OCI-LY1 (cell line): ENCODE measurements around the gene PODXL2.

Source experiments
- H2AFZ ChIP-seq: fragments of 200-600 bp; sonication (generic), shearing (Covaris generic); 2 replicates; pipeline ENCODE4 v1.6.0; 2014; ENCODE audit warnings: antibody characterized with exemption, mild to moderate bottlenecking, low read length
- H3F3A ChIP-seq: fragments of 200-600 bp; sonication (generic), shearing (Covaris generic); 2 replicates; pipeline ENCODE4 v1.6.0; 2014; ENCODE audit warnings: mild to moderate bottlenecking, antibody characterized with exemption, low read length, moderate library complexity; ENCODE audit not compliant: insufficient read depth
- H3K27ac ChIP-seq: fragments of 200-600 bp; sonication (generic); 2 replicates; pipeline ENCODE4 v1.5.1; 2014; ENCODE audit warnings: low read length, mixed run types, mild to moderate bottlenecking, low read depth; ENCODE audit not compliant: poor library complexity, severe bottlenecking
- H3K27me3 ChIP-seq: fragments of 200-600 bp; sonication (generic); 2 replicates; pipeline ENCODE4 v1.6.0; 2014; ENCODE audit warnings: antibody characterized with exemption, mild to moderate bottlenecking, low read length, moderate library complexity; ENCODE audit not compliant: insufficient read depth
- H3K36me3 ChIP-seq: fragments of 200-600 bp; sonication (generic); 2 replicates; pipeline ENCODE4 v1.6.1; 2014; ENCODE audit warnings: mild to moderate bottlenecking, antibody characterized with exemption, low read length, moderate library complexity, mixed read lengths; ENCODE audit not compliant: insufficient read depth
- H3K4me1 ChIP-seq: fragments of 200-600 bp; sonication (generic); 2 replicates; pipeline ENCODE4 v1.5.1; 2014; ENCODE audit warnings: mild to moderate bottlenecking, low read length, moderate library complexity; ENCODE audit not compliant: insufficient read depth, severe bottlenecking
- H3K4me2 ChIP-seq: fragments of 200-600 bp; sonication (generic), shearing (Covaris generic); 2 replicates; pipeline ENCODE4 v1.6.1; 2014; ENCODE audit warnings: low read length
- H3K4me3 ChIP-seq: fragments of 200-600 bp; sonication (generic); 2 replicates; pipeline ENCODE4 v1.5.1; 2014; ENCODE audit warnings: low read length, low read depth, mild to moderate bottlenecking, mixed read lengths; ENCODE audit not compliant: poor library complexity, severe bottlenecking
- H3K79me2 ChIP-seq: fragments of 200-600 bp; shearing (Covaris generic); 2 replicates; pipeline ENCODE4 v1.6.1; 2016; ENCODE audit warnings: mixed run types, low read length, mixed read lengths; ENCODE audit not compliant: insufficient read depth
- H3K9ac ChIP-seq: fragments of 200-600 bp; sonication (generic), shearing (Covaris generic); 2 replicates; pipeline ENCODE4 v1.6.1; 2014; ENCODE audit warnings: mild to moderate bottlenecking, low read length, mixed read lengths
- H3K9me2 ChIP-seq: fragments of 200-600 bp; sonication (generic), shearing (Covaris generic); 2 replicates; pipeline ENCODE4 v1.6.1; 2014; ENCODE audit warnings: low read depth, mild to moderate bottlenecking, low read length, mixed read lengths
- H3K9me3 ChIP-seq: fragments of 200-600 bp; shearing (Covaris generic); 2 replicates; pipeline ENCODE4 v1.6.1; 2014; ENCODE audit warnings: low read length, mixed read lengths
- H4K20me1 ChIP-seq: fragments of 200-600 bp; sonication (generic), shearing (Covaris generic); 2 replicates; pipeline ENCODE4 v1.6.0; 2016; ENCODE audit warnings: mild to moderate bottlenecking, low read length; ENCODE audit not compliant: insufficient read depth
- CTCF ChIP-seq: fragments of 200-600 bp; sonication (generic), shearing (Covaris generic); IDR thresholded peaks from 2 replicates; pipeline ENCODE4 v1.5.1; 2017; ENCODE audit warnings: mild to moderate bottlenecking, antibody characterized with exemption, low read length, moderate library complexity, mixed read lengths
- EZH2 ChIP-seq: fragments of 200-600 bp; sonication (generic), shearing (Covaris generic); IDR thresholded peaks from 2 replicates; pipeline ENCODE4 v1.8.0; 2017; ENCODE audit warnings: borderline replicate concordance, mixed run types, mild to moderate bottlenecking, antibody characterized with exemption, low read length, moderate library complexity, mixed read lengths

The PODXL2 gene

DNA sequence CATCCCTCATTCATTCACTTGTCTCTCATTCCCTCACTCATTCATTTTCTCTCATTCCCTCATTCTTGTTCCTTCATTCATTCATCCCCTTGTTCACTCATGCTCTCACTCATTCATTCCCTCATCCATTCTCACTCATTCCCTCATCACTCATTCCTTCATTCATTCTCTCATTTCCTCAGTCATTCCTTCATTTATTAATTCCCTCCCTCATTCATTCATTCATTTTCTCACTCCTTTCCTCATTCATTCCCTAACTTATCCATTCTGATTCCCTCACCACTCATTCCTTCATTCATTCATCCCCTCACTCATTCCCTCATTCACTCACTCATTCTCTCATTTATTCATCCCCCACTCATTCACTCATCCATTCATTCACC lies 57.5 kb downstream of the PODXL2 start:
- H3K27ac ChIP-seq: no peak overlapping the region
- no peak overlapping the region for H2AFZ ChIP-seq
- no peaks in the 10 kb centered on the region for H3K4me1 ChIP-seq
- H3K36me3 ChIP-seq: no peaks in the 10 kb centered on the region
- no peaks in the 10 kb centered on the region for H3K27me3 ChIP-seq
- no peaks in the 10 kb centered on the region for H3K9me2 ChIP-seq
- H3K4me3 ChIP-seq: no peak overlapping the region
- H4K20me1 ChIP-seq: no peaks in the 10 kb centered on the region
- no peaks in the 10 kb centered on the region for H3K9me3 ChIP-seq
- H3K79me2 ChIP-seq: no peaks in the 10 kb centered on the region
- H3K4me2 ChIP-seq: no peak overlapping the region
- no peak for TF ChIP-seq CTCF
- no peak for TF ChIP-seq EZH2
- H3F3A ChIP-seq: no peaks in the 10 kb centered on the region
- no peak overlapping the region for H3K9ac ChIP-seq

DNA sequence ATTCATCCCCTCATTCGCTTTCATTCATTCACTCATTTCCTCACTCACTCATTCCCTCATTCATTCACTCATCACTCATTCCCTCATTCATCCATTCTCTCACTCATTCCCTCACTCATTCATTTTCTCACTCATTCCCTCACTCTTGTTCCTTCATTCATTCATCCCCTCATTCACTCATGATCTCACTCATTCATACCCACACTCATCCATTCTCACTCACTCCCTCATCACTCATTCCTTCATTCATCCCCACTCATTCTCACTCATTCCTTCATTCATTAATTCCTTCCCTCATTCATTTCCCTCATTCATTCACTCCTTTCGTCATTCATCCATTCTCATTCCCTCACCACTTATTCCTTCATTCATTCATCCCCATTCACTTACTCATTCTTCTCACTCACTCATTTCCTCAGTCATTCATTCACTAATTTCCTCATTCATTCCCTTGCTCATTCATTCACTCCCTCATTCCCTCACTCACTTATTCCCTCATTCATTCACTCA lies 58.3 kb downstream of the PODXL2 start:
- Histone ChIP-seq H3K4me2 (no peak overlapping the region), H4K20me1 (no peaks in the 10 kb centered on the region), H3K4me1 (no peaks in the 10 kb centered on the region), H3K9me3 (no peaks in the 10 kb centered on the region), H2AFZ (no peak overlapping the region), H3K4me3 (no peak overlapping the region), H3F3A (no peaks in the 10 kb centered on the region), H3K9ac (no peak overlapping the region), H3K9me2 (no peaks in the 10 kb centered on the region), H3K27ac (no peak overlapping the region), H3K79me2 (no peaks in the 10 kb centered on the region), H3K27me3 (peaks cover 3% of the 10 kb centered on the region; the same call in 1 of the 2 replicates), H3K36me3 (no peaks in the 10 kb centered on the region)
- TF ChIP-seq CTCF (no peak), EZH2 (no peak)

DNA sequence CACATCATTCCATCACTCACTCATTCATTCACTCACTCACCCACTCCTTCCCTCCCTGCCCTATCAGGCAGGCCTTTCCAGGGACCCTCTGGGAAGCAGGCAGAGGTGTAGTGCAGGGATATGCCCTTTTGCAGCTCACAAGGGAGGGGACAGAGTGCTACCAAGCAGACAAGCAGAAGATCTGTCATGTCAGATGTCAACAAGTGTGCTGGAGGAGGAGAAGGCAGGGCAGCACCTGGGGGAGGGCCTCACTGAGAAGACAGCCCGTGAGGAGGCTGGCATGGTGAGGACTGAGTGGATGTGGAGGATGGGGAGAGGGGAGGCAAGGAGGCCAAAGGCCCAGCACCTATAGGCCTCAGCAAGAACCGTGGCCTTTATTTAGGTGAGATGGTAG lies 59.0 kb downstream of the PODXL2 start:
- Histone ChIP-seq H3K4me1 (no peaks in the 10 kb centered on the region), H3K9me2 (no peaks in the 10 kb centered on the region), H4K20me1 (no peaks in the 10 kb centered on the region), H3K9ac (no peak overlapping the region), H3K9me3 (no peaks in the 10 kb centered on the region), H3F3A (no peaks in the 10 kb centered on the region), H2AFZ (no peak overlapping the region), H3K27ac (no peak overlapping the region), H3K4me2 (no peak overlapping the region), H3K36me3 (no peaks in the 10 kb centered on the region), H3K79me2 (no peaks in the 10 kb centered on the region), H3K27me3 (peaks cover 3% of the 10 kb centered on the region; the same call in 1 of the 2 replicates), H3K4me3 (no peak overlapping the region)
- no peak for TF ChIP-seq EZH2
- no peak for TF ChIP-seq CTCF
